22Rv1 (cell line): ENCODE data around the gene SKIDA1.

Source experiments
- CTCF ChIP-seq: fragments of 450-650 bp; IDR thresholded peaks from 2 replicates; pipeline ENCODE4 v1.5.1; 2017; ENCODE audit warnings: mild to moderate bottlenecking
- ZFX ChIP-seq: fragments of 450-650 bp; IDR thresholded peaks from 2 replicates; pipeline ENCODE4 v1.6.1; 2017; ENCODE audit warnings: antibody characterized with exemption, borderline replicate concordance

DNA sequence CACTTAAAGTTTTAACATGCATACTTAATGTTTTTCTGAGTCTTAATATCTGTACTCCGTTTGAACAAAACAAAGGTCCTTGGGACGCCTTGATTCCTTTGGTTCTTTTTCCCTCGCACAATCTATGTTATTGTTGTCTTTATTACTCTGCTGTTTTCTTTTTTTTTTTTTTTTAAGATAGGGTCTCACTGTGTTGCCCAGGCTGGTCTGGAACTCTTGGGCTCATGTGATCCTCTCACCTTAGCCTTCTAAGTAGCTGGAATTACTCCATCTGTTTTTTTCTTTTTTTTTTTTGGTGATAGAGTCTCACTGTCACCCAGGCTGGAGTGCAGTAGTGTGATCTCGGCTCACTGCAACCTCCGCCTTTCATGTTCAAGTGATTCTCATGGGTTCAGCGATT, 21.8 kb upstream of the SKIDA1 start:
- no peak for TF ChIP-seq ZFX
- TF ChIP-seq CTCF, result no peak
